MV-4-11 (cell line): ENCODE results near the gene GSTM3.
A peak's percentile ranks its signal among the peaks of the same experiment; 100 is the strongest.
"Not testable (repeated sequence)": the region's sequence is repeated elsewhere in the genome, so short reads cannot be mapped to it uniquely, and the experiment has no call there.

Source experiments
- DNase-seq: peaks from one replicate; lab custom pipeline; 2025; lab: John Stamatoyannopoulos, UW

Gene GSTM3

DNA sequence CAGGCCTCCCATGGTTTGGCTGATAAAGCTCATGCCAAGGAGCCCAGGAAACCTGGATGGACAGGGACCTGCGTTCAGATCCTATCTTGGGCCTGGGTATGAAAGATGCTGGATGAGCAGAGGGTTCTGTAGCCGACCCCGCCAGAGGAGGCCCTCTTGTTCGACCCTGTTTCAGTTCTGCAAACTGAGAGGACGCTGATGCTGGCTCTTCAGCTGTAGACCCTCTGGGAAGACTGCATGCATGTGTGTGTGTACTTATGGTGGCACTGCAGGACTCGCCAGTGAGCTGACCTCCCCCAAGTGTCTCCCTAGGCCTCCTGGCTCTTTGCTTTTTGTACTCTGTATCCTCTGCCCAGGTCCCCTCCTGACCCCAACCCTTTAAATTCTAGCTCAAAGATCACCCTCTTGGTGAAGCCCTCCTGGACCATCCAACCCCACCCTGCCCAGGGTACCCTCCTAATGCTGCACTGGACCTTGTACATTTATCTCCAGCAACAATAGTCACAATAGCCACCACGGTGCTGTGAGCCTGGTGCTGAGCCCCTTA, 21.3 kb upstream of the GSTM3 start:
- DNase-seq: peak; percentile 55

DNA sequence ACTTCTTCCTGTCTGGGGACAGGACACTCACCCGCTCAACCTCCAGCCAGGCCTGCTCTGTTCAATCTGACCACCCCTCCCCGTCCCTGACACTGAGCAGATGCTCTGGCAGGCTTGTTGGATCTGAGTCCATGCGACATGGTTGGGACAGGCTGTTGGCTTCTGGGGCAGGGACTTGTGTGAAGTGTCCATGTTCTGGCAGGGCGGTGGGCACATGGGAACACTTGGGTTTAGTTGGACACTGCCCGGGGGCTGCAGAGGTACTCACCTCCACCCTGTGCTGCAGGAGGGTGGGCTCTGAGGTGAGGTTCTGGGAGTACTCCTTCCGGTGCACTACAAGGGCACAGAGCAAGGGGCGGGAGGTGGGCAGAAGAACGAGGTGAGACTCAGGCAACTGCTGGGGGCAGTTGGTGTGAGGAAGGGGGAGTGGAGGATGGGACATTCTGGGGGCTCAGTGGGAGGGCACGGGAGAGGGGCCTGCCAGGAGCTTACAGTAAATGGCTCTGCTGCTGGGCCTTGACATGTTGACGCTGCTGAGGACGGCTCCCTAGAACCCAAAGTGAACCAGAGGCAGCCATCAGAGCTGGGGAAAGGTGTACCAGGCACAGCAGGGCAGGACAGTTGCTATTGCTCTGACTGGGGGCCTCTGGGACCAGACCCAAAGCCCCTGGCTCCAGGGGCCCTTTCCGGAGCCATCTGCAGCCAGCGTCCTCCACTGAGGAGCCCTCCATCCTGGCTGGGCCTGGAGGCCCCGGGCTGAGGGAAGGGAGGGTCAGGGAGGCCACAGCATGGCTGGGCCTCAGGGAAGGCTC, 20.6 kb upstream of the GSTM3 start:
- DNase-seq: no peak

DNA sequence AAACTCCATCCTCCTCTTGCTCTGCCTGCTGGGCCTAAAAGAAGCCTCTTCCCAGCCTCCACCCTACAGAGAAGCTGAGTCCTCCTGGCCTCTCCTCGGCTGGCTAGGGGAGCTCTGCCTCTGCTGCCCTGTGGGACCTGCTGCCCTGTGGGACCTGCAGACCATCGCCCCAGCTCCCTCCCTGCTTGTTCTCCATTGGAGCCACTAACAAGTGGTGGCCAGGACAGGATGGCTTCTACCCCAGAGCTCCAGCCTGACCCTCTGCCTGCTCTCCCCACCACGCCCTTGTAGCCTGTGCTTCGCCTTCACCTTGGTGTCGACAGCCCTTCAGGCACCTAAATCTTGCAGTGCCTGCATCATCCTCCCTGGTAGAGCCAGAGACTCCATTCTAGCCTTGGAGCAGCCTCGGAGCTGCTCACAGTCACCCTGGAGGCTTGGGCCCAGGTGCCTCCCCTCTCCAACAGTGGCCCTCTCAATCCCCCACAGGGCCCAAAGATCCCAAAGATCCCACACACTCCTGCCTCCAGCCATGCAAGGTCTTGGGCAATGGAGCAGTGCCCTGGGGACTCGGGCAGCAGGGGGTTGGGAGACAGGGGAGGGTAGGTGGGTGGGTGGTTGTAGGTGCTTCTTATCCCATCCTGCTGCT, 19.9 kb upstream of the GSTM3 start:
- no peak for DNase-seq

DNA sequence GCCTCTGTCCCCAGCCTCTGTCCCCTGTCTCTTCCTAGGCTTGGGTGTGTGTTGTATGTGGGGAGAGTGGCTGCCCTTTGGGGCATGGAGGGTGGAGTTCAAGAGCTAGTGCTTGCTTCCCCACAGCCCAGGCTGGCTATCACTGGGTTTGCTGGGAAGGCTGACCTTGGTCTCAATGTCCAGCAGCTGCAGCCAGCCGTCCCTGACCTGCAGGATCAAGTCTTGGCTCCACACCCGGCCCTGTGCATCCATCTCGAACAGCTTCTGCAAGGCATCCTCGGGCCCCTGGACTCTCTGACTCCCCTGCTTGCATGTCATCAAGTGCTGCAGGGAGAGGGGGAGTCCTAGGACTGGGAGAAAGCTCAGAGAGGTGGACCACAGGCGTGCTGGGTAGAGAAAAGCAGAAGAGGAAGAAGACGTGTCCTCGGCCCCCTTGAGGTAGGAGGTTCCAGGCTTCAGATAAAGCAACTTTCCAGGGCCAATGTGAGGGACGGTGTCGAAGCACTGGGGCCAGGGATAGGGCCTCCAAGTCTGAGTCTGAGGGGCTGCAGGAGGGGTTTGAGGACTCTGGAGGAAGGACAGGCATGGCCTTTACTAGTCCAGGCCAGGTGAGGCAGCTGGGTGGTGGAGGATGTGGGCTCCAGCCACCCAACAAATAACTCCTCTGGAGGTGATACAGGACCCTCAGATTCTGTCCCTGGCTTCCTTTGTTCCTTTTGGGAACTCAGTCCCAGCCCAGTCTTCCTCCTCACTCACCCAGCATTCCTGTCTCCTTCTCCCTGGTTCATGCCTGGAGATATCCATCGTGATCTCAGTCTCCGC, 18.9 kb upstream of the GSTM3 start:
- DNase-seq: no peak

GRCh38 chr1:109757936-109758786, 17.3 kb upstream of the GSTM3 start:
- DNase-seq: no peak

- no peak for DNase-seq
Observed at GRCh38 chr1:109756848-109757521, 16.1 kb upstream of the GSTM3 start.

DNA sequence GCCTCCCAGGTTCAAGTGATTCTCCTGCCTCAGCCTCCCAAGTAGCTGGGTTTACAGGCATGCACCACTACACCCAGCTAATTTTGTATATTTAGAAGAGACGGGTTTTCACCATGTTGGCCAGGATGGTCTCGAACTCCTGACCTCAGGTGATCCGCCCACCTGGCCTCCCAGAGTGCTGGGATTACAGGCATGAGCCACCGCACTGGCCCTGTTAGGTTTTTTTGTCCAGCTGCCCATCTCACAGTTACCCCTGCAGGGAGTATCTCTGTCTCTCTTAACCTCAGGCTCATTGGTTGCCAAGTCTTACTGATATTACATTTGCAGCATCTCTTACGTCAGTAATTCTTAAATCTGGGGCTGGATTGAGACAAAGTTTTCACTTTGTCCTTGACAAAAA, 15.5 kb upstream of the GSTM3 start:
- DNase-seq: not testable (repeated sequence)

DNA sequence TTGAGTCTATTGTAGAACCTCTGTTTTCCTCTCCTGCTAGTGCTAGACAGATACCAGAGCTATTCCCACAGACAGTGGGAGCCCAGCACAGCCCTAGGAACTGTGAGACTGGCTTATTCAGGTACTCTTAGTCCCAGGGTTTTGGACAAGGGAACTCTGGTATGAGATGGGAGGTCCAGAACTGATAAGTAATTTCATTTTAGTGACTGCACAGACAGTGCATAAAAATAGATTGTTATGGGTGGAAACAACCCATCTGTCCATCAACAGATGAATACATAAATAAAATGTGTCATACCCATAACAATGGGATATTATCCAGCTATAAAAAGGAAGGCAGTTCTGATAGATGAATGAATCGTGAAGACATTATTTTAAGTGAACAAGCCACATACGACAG, 13.9 kb upstream of the GSTM3 start:
- DNase-seq: no peak

GRCh38 chr1:109751531-109752260, 10.9 kb upstream of the GSTM3 start:
- DNase-seq: no peak

DNA sequence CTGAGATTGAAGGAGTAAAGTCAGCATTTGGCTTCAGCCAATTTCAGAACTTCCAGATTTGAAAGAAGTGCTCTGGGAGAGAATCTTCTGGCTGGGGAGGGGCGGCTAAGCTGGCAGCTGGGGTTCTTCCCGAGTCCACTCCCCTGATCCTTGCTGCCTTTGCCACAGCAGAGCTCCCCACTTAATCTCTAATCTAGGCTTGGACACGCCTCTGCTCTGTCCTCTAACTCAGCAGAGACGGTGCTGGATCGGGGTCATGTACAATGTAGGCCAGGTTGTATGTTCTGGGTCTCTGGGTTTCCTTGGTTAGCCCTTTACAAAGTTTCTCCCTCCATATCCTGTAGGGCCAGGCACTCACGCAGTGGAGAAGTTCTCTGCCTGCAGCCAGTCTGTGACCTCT, 10.1 kb upstream of the GSTM3 start:
- no peak for DNase-seq

- DNase-seq: no peak
Observed at GRCh38 chr1:109750241-109750882, 9.5 kb upstream of the GSTM3 start.

- no peak for DNase-seq
Observed at GRCh38 chr1:109749221-109749620, 8.4 kb upstream of the GSTM3 start.

DNA sequence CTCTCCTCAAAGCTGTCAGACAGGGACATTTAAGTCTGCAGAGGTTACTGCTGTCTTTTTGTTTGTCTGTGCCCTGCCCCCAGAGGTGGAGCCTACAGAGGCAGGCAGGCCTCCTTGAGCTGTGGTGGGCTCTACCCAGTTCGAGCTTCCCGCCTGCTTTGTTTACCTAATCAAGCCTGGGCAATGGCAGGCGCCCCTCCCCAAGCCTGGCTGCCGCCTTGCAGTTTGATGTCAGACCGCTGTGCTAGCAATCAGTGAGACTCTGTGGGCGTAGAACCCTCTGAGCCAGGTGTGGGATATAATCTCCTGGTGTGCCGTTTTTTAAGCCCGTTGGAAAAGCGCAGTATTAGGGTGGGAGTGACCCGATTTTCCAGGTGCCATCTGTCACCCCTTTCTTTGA, 7.5 kb upstream of the GSTM3 start:
- not testable (repeated sequence) for DNase-seq

DNA sequence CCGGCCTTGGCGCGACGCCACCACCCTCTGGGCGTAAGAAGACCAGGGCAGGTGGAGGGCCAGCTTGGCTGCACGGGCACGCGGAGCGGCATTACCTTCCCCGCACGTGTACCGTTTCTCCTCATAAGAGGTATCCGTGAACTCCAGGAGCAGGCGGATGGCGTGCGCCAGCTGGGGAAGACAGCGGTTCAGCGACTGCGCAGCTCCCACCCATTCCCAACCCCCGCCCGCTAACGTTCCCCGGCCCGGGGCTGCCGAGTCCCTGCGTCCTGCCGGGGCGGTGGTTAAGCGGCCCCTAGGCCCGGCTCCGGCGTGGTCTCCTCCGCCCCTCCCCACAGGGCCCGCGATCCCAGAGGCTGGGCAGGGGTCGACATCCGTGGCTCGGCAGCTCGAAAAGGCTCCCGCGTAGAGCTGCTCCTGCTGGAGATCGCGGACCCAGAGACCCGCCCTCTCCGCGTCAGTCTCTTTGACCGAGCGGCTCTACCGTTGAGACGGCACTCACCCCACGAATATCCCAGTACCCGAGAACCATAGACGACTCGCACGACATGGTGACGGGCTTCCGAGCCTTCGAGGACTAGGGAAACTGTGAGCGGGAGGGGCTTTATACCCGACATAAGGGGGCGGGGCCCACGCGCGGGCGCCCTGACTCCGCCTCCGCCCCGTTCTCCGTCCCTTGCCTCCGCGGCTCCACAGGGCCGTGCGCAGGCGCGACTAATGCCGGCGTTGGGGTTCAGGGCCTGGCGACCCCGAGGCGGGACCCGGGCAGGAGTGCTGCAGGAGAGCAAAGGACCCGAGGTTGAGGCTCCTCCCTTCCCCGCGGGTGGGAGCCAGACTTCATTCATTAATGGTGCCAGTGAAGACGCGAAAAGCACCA, 862 bp downstream of the GSTM3 start:
- peak; percentile 12 for DNase-seq

DNA sequence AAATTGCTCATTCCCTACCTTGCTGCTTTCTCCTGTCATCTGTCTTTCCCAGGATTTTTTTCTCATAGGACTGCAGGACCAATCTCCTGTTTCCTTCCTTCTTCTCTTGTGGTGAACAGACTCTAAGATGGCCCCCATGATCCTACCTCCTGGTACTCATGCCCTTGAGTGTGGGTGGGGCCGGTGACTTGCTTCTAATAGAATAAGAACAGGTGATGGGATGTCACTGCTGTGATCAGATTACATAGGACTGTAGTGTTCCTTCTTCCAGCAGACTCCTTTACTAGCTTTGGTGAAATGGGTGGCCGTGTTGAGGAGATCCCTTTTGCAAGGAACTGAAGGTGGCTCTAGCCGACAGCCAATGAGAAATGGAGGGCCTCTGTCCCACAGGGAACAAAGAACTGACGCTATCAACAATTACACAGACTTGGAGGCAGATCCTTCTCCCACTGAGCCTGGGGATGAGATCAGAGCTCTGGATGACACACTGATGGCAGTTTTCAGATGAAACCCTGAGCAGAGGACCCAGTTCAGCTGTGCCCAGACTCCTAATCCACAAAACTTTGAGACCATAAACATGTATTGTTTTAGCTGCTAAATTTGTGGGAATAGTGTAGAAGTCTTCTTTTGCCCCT, 7.5 kb downstream of the GSTM3 start:
- no peak for DNase-seq

- DNase-seq: no peak
Observed at GRCh38 chr1:109732390-109732881, 8.4 kb downstream of the GSTM3 start.

GRCh38 chr1:109730666-109731065, 10.2 kb downstream of the GSTM3 start:
- DNase-seq: no peak

- no peak for DNase-seq
Observed at GRCh38 chr1:109728870-109729269, 12.0 kb downstream of the GSTM3 start.
